Measurements from ENCODE around the gene RTEL1.
A peak's percentile ranks its signal among the peaks of the same experiment; 100 is the strongest.
"Not testable (repeated sequence)": the region's sequence is repeated elsewhere in the genome, so short reads cannot be mapped to it uniquely, and the experiment has no call there.

The RTEL1 gene

GRCh38 chr20:63627751-63628245 is 30.3 kb upstream of the RTEL1 start:
- no peaks in the 10 kb centered on the region for H3K36me3 ChIP-seq (replicated peaks; ENCODE audit: insufficient read depth, low read length)
- DNase-seq: no peak
- peaks cover 48% of the 10 kb centered on the region for H3K79me2 ChIP-seq (ENCODE audit: low read length)
- H4K20me1 ChIP-seq (ENCODE audit: insufficient read depth, low read length): no peaks in the 10 kb centered on the region
- no peaks in the 10 kb centered on the region for H3F3A ChIP-seq (ENCODE audit: insufficient read depth, low read length)
- H3K27me3 ChIP-seq (replicated peaks; ENCODE audit: insufficient read depth, low read length): no peaks in the 10 kb centered on the region
- no peaks in the 10 kb centered on the region for H3K9me3 ChIP-seq (replicated peaks; ENCODE audit: insufficient read depth, low read length)
- TF ChIP-seq CTCF (IDR thresholded peaks at IDR 0.05; ENCODE audit: low read length) (no peak), EZH2phosphoT487 (IDR thresholded peaks at IDR 0.05; ENCODE audit: low read length) (no peak), EZH2 (optimal IDR thresholded peaks at IDR 0.05; ENCODE audit: low read depth, low read length) (no peak)
- H2AFZ ChIP-seq (ENCODE audit: low read length): 0 out of 2 replicates have a peak overlapping the region, but pooled peaks have one; percentile 42
- H3K4me2 ChIP-seq (ENCODE audit: low read depth, low read length): peak overlapping the region; percentile 91
- H3K9me2 ChIP-seq (replicated peaks; ENCODE audit: insufficient read depth, low read length): no peaks in the 10 kb centered on the region
- H3K4me1 ChIP-seq (ENCODE audit: low read length): no peaks in the 10 kb centered on the region
- peak overlapping the region; percentile 87 for H3K4me3 ChIP-seq (ENCODE audit: low read length)
- peak overlapping the region; percentile 98 for H3K9ac ChIP-seq (ENCODE audit: low read length)
- peak overlapping the region; percentile 49; the same call in 1 of the 2 replicates for H3K27ac ChIP-seq (ENCODE audit: low read length)

DNA sequence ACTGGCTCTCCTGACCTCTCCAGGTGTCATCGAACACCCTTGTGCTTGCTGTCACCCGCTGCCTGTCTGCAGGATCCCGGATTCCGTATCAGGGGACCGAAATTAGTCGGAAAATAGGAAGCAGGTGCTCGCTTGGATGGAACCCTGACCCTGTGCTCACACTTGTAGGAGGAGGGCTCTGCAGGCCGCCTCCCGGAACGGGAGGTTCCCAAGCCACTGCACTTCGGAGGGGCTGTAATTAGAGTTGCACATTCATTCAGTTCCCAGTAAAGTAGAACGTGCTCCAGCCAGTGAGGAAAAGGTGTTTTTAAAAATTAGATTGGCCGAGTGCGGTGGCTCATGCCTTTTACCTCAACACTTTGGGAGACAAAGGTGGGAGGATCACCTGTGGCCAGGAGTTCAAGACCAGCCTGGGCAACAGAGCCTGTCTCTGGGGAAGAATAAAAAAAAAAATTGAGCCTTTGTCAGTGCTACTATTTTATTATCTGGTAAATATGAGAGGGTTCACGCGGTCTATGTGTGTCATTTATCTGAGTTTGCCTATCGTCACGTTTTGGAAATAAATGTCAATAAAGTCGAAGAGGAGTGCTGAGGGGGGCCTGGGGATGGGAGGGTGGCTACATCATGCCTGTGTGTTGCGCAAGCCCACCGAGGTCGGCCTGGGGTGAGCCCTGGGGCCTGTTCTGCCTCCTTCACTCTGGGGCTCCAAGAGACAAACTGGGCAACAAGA is 29.7 kb upstream of the RTEL1 start:
- Histone ChIP-seq H3K9me2 (replicated peaks; ENCODE audit: insufficient read depth, low read length) (no peaks in the 10 kb centered on the region), H3K4me1 (ENCODE audit: low read length) (no peaks in the 10 kb centered on the region), H3K4me3 (ENCODE audit: low read length) (peak overlapping the region; percentile 87), H3K79me2 (ENCODE audit: low read length) (peaks cover 42% of the 10 kb centered on the region), H3K9ac (ENCODE audit: low read length) (peak overlapping the region; percentile 98; the same call in 1 of the 2 replicates), H3K27ac (ENCODE audit: low read length) (peak overlapping the region; percentile 45; the same call in 1 of the 2 replicates), H3K9me3 (replicated peaks; ENCODE audit: insufficient read depth, low read length) (no peaks in the 10 kb centered on the region), H3K4me2 (ENCODE audit: low read depth, low read length) (peak overlapping the region; percentile 91), H2AFZ (ENCODE audit: low read length) (peak overlapping the region; percentile 42; the same call in 1 of the 2 replicates), H3K36me3 (replicated peaks; ENCODE audit: insufficient read depth, low read length) (no peaks in the 10 kb centered on the region), H4K20me1 (ENCODE audit: insufficient read depth, low read length) (no peaks in the 10 kb centered on the region), H3K27me3 (replicated peaks; ENCODE audit: insufficient read depth, low read length) (no peaks in the 10 kb centered on the region), H3F3A (ENCODE audit: insufficient read depth, low read length) (no peaks in the 10 kb centered on the region)
- DNase-seq: peak; percentile 63
- no peak for TF ChIP-seq CTCF (IDR thresholded peaks at IDR 0.05; ENCODE audit: low read length)
- TF ChIP-seq EZH2phosphoT487 (IDR thresholded peaks at IDR 0.05; ENCODE audit: low read length): no peak
- no peak for TF ChIP-seq EZH2 (optimal IDR thresholded peaks at IDR 0.05; ENCODE audit: low read depth, low read length)

DNA sequence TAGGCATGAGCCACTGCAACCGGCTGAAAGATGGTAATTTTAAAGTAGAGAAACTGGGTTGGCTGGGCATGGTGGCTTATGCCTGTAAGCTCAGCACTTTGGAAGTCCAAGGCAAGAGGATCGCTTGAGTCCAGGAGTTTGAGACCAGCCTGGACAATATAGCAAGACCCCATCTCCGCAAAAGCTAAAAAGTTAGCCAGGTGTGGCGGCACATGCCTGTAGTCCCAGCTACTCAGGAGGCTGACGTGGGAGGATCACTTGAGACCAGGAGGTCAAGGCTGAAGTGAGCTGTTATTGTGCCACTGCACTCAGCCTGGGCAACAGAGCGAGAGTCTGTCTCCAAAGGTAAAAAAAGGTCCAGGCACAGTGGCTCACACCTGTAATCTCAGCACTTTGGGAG is 27.2 kb upstream of the RTEL1 start:
- H4K20me1 ChIP-seq (ENCODE audit: insufficient read depth, low read length); H3K9ac ChIP-seq (ENCODE audit: low read length); H2AFZ ChIP-seq (ENCODE audit: low read length); H3K4me3 ChIP-seq (ENCODE audit: low read length); H3K27me3 ChIP-seq (replicated peaks; ENCODE audit: insufficient read depth, low read length); H3F3A ChIP-seq (ENCODE audit: insufficient read depth, low read length); H3K9me2 ChIP-seq (replicated peaks; ENCODE audit: insufficient read depth, low read length); DNase-seq; H3K4me2 ChIP-seq (ENCODE audit: low read depth, low read length); H3K4me1 ChIP-seq (ENCODE audit: low read length); H3K9me3 ChIP-seq (replicated peaks; ENCODE audit: insufficient read depth, low read length); H3K36me3 ChIP-seq (replicated peaks; ENCODE audit: insufficient read depth, low read length); H3K27ac ChIP-seq (ENCODE audit: low read length): not testable (repeated sequence)
- H3K79me2 ChIP-seq (ENCODE audit: low read length): peaks cover 19% of the 10 kb centered on the region

DNA sequence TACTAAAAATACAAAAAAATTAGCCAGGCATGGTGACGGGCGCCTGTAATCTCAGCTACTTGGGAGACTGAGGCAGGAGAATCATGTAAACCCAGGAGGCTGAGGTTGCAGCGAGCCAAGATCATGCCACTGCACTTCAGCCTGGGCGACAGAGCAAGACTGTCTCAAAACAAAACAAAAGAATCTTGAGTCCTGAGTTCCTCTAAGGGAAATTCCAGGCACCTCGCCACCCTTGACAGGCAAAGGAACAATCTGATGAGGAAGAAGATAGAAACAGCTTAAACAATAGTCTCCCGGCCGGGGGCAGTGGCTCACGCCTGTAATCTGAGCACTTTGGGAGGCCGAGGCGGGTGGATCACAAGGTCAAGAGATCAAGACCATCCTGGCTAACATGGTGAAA is 26.7 kb upstream of the RTEL1 start:
- H3K9me3 ChIP-seq (replicated peaks; ENCODE audit: insufficient read depth, low read length); H3K4me1 ChIP-seq (ENCODE audit: low read length); H3K9me2 ChIP-seq (replicated peaks; ENCODE audit: insufficient read depth, low read length); H2AFZ ChIP-seq (ENCODE audit: low read length); H3K27ac ChIP-seq (ENCODE audit: low read length); H3K36me3 ChIP-seq (replicated peaks; ENCODE audit: insufficient read depth, low read length); H4K20me1 ChIP-seq (ENCODE audit: insufficient read depth, low read length); H3K9ac ChIP-seq (ENCODE audit: low read length); H3K4me2 ChIP-seq (ENCODE audit: low read depth, low read length); H3F3A ChIP-seq (ENCODE audit: insufficient read depth, low read length); DNase-seq; H3K27me3 ChIP-seq (replicated peaks; ENCODE audit: insufficient read depth, low read length); H3K4me3 ChIP-seq (ENCODE audit: low read length): not testable (repeated sequence)
- peaks cover 15% of the 10 kb centered on the region for H3K79me2 ChIP-seq (ENCODE audit: low read length)

Data from MM.1S (cell line).